ENCODE results near the gene AP1M2. TPM values are rescaled to one million over a fixed set of nuclear protein-coding genes. Genes with fewer than 3 reads are reported as not detected.
A peak's percentile ranks its signal among the peaks of the same experiment; 100 is the strongest.

AP1M2 gene
- total RNA-seq, 2 donors from 2014 or later, result 149 to 172 TPM

DNA sequence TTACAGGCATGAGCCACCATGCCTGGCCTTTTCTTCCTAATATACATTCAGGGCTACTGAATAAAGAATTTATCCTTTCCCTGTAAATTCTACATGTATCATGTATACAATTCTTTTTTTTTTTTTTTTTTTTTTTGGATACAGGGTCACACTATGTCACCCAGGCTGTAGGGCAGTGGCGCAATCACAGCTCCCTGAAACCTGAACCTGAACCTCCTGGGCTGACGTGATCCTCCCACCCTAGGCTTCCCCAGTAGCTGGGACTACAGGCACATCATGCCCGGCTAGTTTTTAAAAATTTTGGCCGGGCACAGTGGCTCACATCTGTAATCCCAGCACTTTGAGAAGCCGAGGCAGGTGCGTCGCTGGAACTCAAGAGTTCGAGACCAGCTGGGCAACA is 31.7 kb upstream of the AP1M2 start:
- Histone ChIP-seq H3K36me3 (no peaks in the 10 kb centered on the region), H3K4me3 (no peak overlapping the region), H3K9me3 (no peaks in the 10 kb centered on the region), H3K27me3 (no peaks in the 10 kb centered on the region), H3K4me1 (no peaks in the 10 kb centered on the region), H3K27ac (no peak overlapping the region), H3K9ac (ENCODE audit: low read depth in 2 of 2, low read length in 2 of 2) (no peak overlapping the region)
- DNase-seq, result no peak
- TF ChIP-seq, protein P1, sequence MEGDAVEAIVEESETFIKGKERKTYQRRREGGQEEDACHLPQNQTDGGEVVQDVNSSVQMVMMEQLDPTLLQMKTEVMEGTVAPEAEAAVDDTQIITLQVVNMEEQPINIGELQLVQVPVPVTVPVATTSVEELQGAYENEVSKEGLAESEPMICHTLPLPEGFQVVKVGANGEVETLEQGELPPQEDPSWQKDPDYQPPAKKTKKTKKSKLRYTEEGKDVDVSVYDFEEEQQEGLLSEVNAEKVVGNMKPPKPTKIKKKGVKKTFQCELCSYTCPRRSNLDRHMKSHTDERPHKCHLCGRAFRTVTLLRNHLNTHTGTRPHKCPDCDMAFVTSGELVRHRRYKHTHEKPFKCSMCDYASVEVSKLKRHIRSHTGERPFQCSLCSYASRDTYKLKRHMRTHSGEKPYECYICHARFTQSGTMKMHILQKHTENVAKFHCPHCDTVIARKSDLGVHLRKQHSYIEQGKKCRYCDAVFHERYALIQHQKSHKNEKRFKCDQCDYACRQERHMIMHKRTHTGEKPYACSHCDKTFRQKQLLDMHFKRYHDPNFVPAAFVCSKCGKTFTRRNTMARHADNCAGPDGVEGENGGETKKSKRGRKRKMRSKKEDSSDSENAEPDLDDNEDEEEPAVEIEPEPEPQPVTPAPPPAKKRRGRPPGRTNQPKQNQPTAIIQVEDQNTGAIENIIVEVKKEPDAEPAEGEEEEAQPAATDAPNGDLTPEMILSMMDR (IDR thresholded peaks at IDR 0.05), result no peak
- intact Hi-C loops (cut with DNase I), result no loop called here

DNA sequence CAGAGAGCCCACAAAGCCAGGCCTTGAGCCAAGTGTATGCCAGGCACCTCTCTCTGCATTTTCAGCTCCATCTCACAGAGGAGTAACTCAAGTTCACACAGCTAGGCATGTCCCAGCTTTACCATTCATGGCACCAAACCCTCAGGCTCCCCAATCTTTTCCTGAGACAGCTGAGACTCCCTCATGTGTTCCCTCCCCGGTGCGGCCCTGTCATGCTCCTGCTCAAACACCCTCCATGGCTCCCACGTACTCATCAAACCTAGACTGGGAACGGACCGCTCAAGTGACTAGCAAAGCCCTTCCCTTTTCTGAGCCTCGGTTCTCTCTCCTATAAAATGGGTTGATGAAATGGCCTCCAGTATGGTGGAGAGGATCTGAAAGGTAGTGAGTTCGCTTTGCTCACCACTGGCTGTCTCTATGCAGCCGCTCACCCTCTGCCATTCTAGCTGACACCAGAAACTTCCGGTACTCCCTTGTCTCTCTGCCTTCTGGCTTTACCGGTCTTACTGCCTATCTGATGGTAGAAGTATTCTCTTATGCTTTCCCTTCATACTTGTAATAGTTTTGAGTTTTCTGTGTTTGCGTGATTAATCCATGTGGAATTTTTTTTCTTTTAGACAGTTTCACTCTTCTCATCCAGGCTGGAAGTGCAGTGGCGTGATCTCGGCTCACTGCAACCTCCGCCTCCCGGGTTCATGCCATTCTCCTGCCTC is 30.5 kb upstream of the AP1M2 start:
- Histone ChIP-seq H3K9ac (ENCODE audit: low read depth in 2 of 2, low read length in 2 of 2) (no peak overlapping the region), H3K4me1 (no peaks in the 10 kb centered on the region), H3K27ac (no peak overlapping the region)

DNA sequence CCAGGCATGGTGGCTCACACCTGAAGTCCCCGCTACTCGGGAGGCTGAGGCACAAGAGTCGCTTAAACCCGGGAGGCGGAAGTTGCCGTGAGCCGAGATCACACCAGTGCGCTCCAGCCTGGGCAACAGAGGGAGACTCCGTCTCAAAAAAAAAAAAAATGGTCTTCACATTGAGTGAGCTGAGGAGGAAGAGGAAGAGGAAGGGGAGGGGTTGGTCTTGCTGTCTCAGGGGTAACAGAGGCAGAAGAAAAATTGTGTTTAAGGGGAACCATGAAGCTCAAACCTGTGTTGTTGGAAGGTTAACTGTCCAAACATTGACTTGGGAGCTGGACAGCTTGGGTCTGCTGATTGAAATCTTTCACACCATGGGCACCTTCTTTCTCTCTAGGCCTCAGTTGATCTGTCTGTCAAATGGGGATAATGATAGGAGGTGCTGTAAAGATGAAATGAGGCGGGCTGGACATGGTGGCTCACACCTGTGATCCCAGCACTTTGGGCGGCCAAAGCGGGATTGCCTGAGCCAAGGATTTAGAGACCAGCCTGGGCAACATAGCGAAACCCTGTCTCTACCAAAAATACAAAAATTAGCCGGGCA is 28.4 kb upstream of the AP1M2 start:
- intact Hi-C loops (cut with DNase I), result no loop called here
- no peaks in the 10 kb centered on the region for H3K36me3 ChIP-seq
- no peak for DNase-seq
- H3K9me3 ChIP-seq, result no peaks in the 10 kb centered on the region
- no peak overlapping the region for H3K9ac ChIP-seq (ENCODE audit: low read depth in 2 of 2, low read length in 2 of 2)
- H3K27me3 ChIP-seq, result no peaks in the 10 kb centered on the region
- H3K27ac ChIP-seq, result no peak overlapping the region
- TF ChIP-seq, protein P1 (IDR thresholded peaks at IDR 0.05), result no peak
- H3K4me1 ChIP-seq, result no peaks in the 10 kb centered on the region
- no peak overlapping the region for H3K4me3 ChIP-seq

More for the DNA sequence above, 30.5 kb upstream of the AP1M2 start:
- no peak overlapping the region for H3K4me3 ChIP-seq
- H3K36me3 ChIP-seq, result no peaks in the 10 kb centered on the region
- no peak for DNase-seq
- no peaks in the 10 kb centered on the region for H3K9me3 ChIP-seq
- TF ChIP-seq, protein P1 (IDR thresholded peaks at IDR 0.05), result no peak
- H3K27me3 ChIP-seq, result no peaks in the 10 kb centered on the region
- intact Hi-C loops (cut with DNase I), result no loop called here

DNA sequence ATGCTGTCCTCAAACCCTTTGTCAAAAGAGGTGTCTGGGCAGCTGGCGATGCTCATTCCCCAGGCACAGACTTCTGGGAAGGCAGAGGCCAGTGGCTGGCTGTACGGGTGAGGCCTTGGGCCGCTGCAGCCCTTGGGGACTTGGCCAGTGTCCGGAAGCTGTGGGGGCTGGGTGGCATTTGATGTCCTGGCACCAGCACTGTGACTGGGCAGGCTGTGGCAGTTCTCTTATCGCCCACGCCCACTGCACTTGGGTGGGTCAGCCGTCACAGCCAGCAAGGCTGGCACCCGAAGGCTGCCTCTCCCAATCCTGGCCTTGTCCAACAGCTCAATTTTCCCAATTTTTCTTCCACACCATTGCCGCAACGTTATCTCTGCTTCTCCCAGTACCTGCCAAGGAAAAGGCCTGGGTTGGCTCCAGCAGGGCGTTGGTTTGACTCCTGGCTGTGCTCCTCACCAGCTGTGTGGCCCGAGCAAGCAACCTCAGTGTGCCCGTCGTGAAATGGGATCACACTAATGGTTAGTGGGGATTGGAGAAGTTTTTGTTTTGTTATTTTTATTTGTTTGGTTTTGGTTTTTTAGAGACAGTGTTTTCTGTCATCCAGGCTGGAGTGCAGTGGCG is 25.5 kb upstream of the AP1M2 start:
- TF ChIP-seq, protein P1 (IDR thresholded peaks at IDR 0.05), result no peak
- peak overlapping the region in 1 of 2 donors; percentile 24 for H3K9ac ChIP-seq (ENCODE audit: low read depth in 2 of 2, low read length in 2 of 2)
- no peaks in the 10 kb centered on the region for H3K4me1 ChIP-seq
- peak; percentile 62 for DNase-seq
- no peaks in the 10 kb centered on the region for H3K36me3 ChIP-seq
- no peak overlapping the region for H3K4me3 ChIP-seq
- H3K27me3 ChIP-seq, result no peaks in the 10 kb centered on the region
- intact Hi-C loops (cut with DNase I), result no loop called here
- H3K9me3 ChIP-seq, result no peaks in the 10 kb centered on the region
- no peak overlapping the region for H3K27ac ChIP-seq

DNA sequence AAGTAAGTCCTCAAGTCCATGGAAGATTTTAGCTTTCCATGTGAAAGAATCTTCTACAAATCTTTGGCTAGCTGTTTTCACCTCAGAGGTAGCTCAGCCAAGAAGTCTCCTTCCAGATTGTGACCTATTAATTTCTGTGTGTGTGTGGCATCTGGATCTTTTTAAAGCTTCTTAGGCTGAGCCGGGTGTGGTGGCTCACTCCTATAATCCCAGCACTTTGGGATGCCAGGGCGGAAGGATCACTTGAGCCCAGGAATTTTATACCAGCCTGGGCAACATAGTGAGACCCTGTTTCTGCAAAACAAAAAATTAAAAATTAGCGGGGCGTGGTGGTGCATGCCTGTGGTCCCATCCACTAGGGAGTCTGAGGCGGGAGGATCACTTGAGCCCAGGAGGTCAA is 24.8 kb upstream of the AP1M2 start:
- H3K36me3 ChIP-seq, result no peaks in the 10 kb centered on the region
- H3K9me3 ChIP-seq, result no peaks in the 10 kb centered on the region
- no peaks in the 10 kb centered on the region for H3K27me3 ChIP-seq
- TF ChIP-seq, protein P1 (IDR thresholded peaks at IDR 0.05), result no peak
- no peak overlapping the region for H3K4me3 ChIP-seq
- no peak overlapping the region for H3K27ac ChIP-seq
- intact Hi-C loops (cut with DNase I), result no loop called here
- H3K4me1 ChIP-seq, result no peaks in the 10 kb centered on the region
- no peak for DNase-seq
- no peak overlapping the region for H3K9ac ChIP-seq (ENCODE audit: low read depth in 2 of 2, low read length in 2 of 2)
